WTC11 (cell line): Measurements from ENCODE around the gene PDLIM5. TPM values are rescaled to one million over a fixed set of nuclear protein-coding genes. Genes with fewer than 3 reads are reported as not detected.

Experiments
- ATAC-seq: fragments of 200-7000 bp; cut with Tn5 transposase; 2 replicates; pipeline ENCODE4 v1.10.0; 2021; ENCODE audit warnings: mild to moderate bottlenecking, moderate library complexity
- CTCF ChIA-PET: fragments of 300-600 bp; sonication (Branson Sonifier 250); formaldehyde crosslinking; loops from one replicate; lab custom pipeline; 2021; ENCODE audit warnings: antibody characterized with exemption; lab: Charles Lee
- POLR2A ChIA-PET: fragments of 350-600 bp; sonication (Branson Sonifier 250); formaldehyde crosslinking; loops from one replicate; lab custom pipeline; 2021; ENCODE audit warnings: antibody characterized with exemption; lab: Charles Lee
- DNase-seq: peaks from one replicate; pipeline ENCODE4 v3.0.0; 2021; ENCODE audit warnings: low spot score
- H3K27ac Mint-ChIP-seq: 2 replicates; pipeline ENCODE4 v1.8.0; 2021; ENCODE audit warnings: mixed read lengths
- H3K27me3 Mint-ChIP-seq: 2 replicates; pipeline ENCODE4 v1.8.0; 2021; ENCODE audit warnings: low read depth, mild to moderate bottlenecking, moderate library complexity, mixed read lengths
- H3K36me3 Mint-ChIP-seq: 2 replicates; pipeline ENCODE4 v1.8.0; 2021; ENCODE audit warnings: mixed read lengths
- H3K4me1 Mint-ChIP-seq: 2 replicates; pipeline ENCODE4 v1.8.0; 2022; ENCODE audit warnings: mixed read lengths
- H3K4me3 Mint-ChIP-seq: 2 replicates; pipeline ENCODE4 v1.8.0; 2021; ENCODE audit warnings: mild to moderate bottlenecking, moderate library complexity, mixed read lengths
- H3K9me3 Mint-ChIP-seq: 2 replicates; pipeline ENCODE4 v1.8.0; 2021; ENCODE audit warnings: mixed read lengths
- AFF4 ChIP-seq: sonication (generic); formaldehyde crosslinking; IDR thresholded peaks from 2 replicates; pipeline ENCODE4 v1.8.1; 2023; ENCODE audit warnings: mild to moderate bottlenecking, missing genetic modification reagents, borderline replicate concordance
- CTCF ChIP-seq: fragments of 200-600 bp; IDR thresholded peaks from 2 replicates; pipeline ENCODE4 v1.8.0; 2022; ENCODE audit warnings: antibody characterized with exemption
- E2F4 ChIP-seq: sonication (generic); formaldehyde crosslinking; IDR thresholded peaks from 2 replicates; pipeline ENCODE4 v1.8.1; 2022; ENCODE audit warnings: low read depth, mild to moderate bottlenecking, moderate library complexity, missing genetic modification reagents, borderline replicate concordance
- ERG ChIP-seq: fragments of 250-450 bp; sonication (Bioruptor Pico); IDR thresholded peaks from 2 replicates; pipeline ENCODE4 v1.8.0; 2021; ENCODE audit warnings: mild to moderate bottlenecking
- FOXK1 ChIP-seq: sonication (generic); formaldehyde crosslinking; IDR thresholded peaks from 2 replicates; pipeline ENCODE4 v1.8.0; 2022; ENCODE audit warnings: mild to moderate bottlenecking, moderate library complexity, missing genetic modification reagents
- IRF1 ChIP-seq: sonication (generic); formaldehyde crosslinking; IDR thresholded peaks from 2 replicates; pipeline ENCODE4 v1.8.0; 2023; ENCODE audit warnings: missing genetic modification reagents
- NFATC4 ChIP-seq: fragments of 250-450 bp; sonication (Bioruptor Pico); IDR thresholded peaks from 2 replicates; pipeline ENCODE4 v1.9.0; 2021; ENCODE audit warnings: mild to moderate bottlenecking
- NR1H2 ChIP-seq: sonication (generic); formaldehyde crosslinking; IDR thresholded peaks from 2 replicates; pipeline ENCODE4 v1.9.0; 2021; ENCODE audit warnings: mild to moderate bottlenecking, moderate library complexity, missing genetic modification reagents
- PRRX2 ChIP-seq: fragments of 250-450 bp; sonication (Bioruptor Pico); IDR thresholded peaks from 2 replicates; pipeline ENCODE4 v1.8.0; 2021; ENCODE audit warnings: mild to moderate bottlenecking
- RORB ChIP-seq: fragments of 250-450 bp; sonication (Bioruptor Pico); IDR thresholded peaks from 2 replicates; pipeline ENCODE4 v1.9.0; 2021; ENCODE audit warnings: mild to moderate bottlenecking
- SOX15 ChIP-seq: fragments of 250-450 bp; sonication (Bioruptor Pico); IDR thresholded peaks from 2 replicates; pipeline ENCODE4 v1.9.0; 2021; ENCODE audit warnings: mild to moderate bottlenecking
- USF1 ChIP-seq: sonication (generic); formaldehyde crosslinking; IDR thresholded peaks from 2 replicates; pipeline ENCODE4 v1.8.0; 2022; ENCODE audit warnings: mild to moderate bottlenecking, missing genetic modification reagents
- ZBTB43 ChIP-seq: sonication (generic); formaldehyde crosslinking; IDR thresholded peaks from 2 replicates; pipeline ENCODE4 v1.8.1; 2023; ENCODE audit warnings: mild to moderate bottlenecking, missing genetic modification reagents
- ZNF219 ChIP-seq: sonication (generic); formaldehyde crosslinking; IDR thresholded peaks from 2 replicates; pipeline ENCODE4 v1.8.0; 2023; ENCODE audit warnings: missing genetic modification reagents, mild to moderate bottlenecking, borderline replicate concordance
- ZNF232 ChIP-seq: sonication (generic); formaldehyde crosslinking; IDR thresholded peaks from 2 replicates; pipeline ENCODE4 v1.8.0; 2022; ENCODE audit warnings: mild to moderate bottlenecking, missing genetic modification reagents
- ZNF512 ChIP-seq: sonication (generic); formaldehyde crosslinking; IDR thresholded peaks from 2 replicates; pipeline ENCODE4 v1.8.1; 2022; ENCODE audit warnings: missing genetic modification reagents, borderline replicate concordance
- ZNF532 ChIP-seq: fragments of 250-450 bp; sonication (Bioruptor Pico); IDR thresholded peaks from 2 replicates; pipeline ENCODE4 v1.9.0; 2021; ENCODE audit warnings: mild to moderate bottlenecking, borderline replicate concordance
- total RNA-seq: library from RNA; stranded (reverse); gene quantifications from 3 replicates; pipeline ENCODE4 v1.2.3, GENCODE V29; 2021

The PDLIM5 gene
- total RNA-seq, 1 experiment from 2014 or later, result 51.5 TPM

- TF ChIP-seq ZBTB43 (CRISPR knock-in tag), result no peak
- TF ChIP-seq NR1H2 (CRISPR knock-in tag), result no peak
- no peak for TF ChIP-seq ZNF219
- no peak for TF ChIP-seq NFATC4 (CRISPR knock-in tag)
- TF ChIP-seq ZNF532 (CRISPR knock-in tag), result no peak
- no peak for TF ChIP-seq ERG
- no peak for TF ChIP-seq AFF4 (CRISPR knock-in tag)
Measured at GRCh38 chr4:94480362-94480951, 28.7 kb downstream of the PDLIM5 start (continued).

- DNase-seq (no peak), ATAC-seq (no peak)
- Mint-ChIP-seq H3K27ac (peak overlapping the region; percentile 51; the same call in 1 of the 2 replicates), H3K27me3 (no peaks in the 10 kb centered on the region), H3K9me3 (no peaks in the 10 kb centered on the region), H3K4me1 (peaks cover 20% of the 10 kb centered on the region), H3K4me3 (no peak overlapping the region), H3K36me3 (no peaks in the 10 kb centered on the region)
- POLR2A ChIA-PET, result no interaction called here
- CTCF ChIA-PET, result no interaction called here
- no peak for TF ChIP-seq FOXK1 (CRISPR knock-in tag)
- no peak for TF ChIP-seq RORB (CRISPR knock-in tag)
- no peak for TF ChIP-seq USF1 (CRISPR knock-in tag)
- TF ChIP-seq E2F4, result no peak
- no peak for TF ChIP-seq IRF1 (CRISPR knock-in tag)
- no peak for TF ChIP-seq ZNF232 (CRISPR knock-in tag)
- TF ChIP-seq SOX15 (CRISPR knock-in tag), result no peak
- TF ChIP-seq NFATC4 (CRISPR knock-in tag), result no peak
- no peak for TF ChIP-seq ZNF512 (CRISPR knock-in tag)
- TF ChIP-seq CTCF, result no peak
- no peak for TF ChIP-seq PRRX2 (CRISPR knock-in tag)
Measured at GRCh38 chr4:94483895-94484294, 32.2 kb downstream of the PDLIM5 start.
